GM12892 (cell line): ENCODE data around the gene MGAT4D.

Experiments used
- POLR2A ChIP-seq: IDR thresholded peaks from 2 replicates; pipeline ENCODE4 v1.6.1; 2011; ENCODE audit warnings: low read depth, low read length, control low read depth
- POLR2AphosphoS5 ChIP-seq: IDR thresholded peaks from 2 replicates; pipeline ENCODE4 v1.6.1; 2011; ENCODE audit warnings: low read depth, low read length, control low read depth
- TAF1 ChIP-seq: IDR thresholded peaks from 2 replicates; pipeline ENCODE4 v1.6.1; 2011; ENCODE audit warnings: low read depth, mild to moderate bottlenecking, control low read depth, low read length, borderline replicate concordance

- TF ChIP-seq POLR2A: no peak
- TF ChIP-seq TAF1: no peak
- TF ChIP-seq POLR2AphosphoS5: no peak
Measured at GRCh38 chr4:140497747-140498636, at the start of gene MGAT4D.
